Astrocyte of the spinal cord (primary cell): ENCODE data around the gene GABBR2.

ENCODE experiments used
- DNase-seq: peaks from one replicate; pipeline ENCODE4 v3.0.0; 2011; ENCODE audit warnings: low read depth, low spot score
- H3K4me3 ChIP-seq: 2 replicates; pipeline ENCODE4 v1.5.1; 2011; ENCODE audit warnings: low read depth, mild to moderate bottlenecking, low read length, moderate library complexity
- in situ Hi-C: cut with HindIII; loops from 2 replicates; pipeline ENCODE4 v1.10.0; 2017; ENCODE audit warnings: low sequenced_read_pairs
- TF ChIP-seq, protein P1 (sequence below): IDR thresholded peaks from 2 replicates; pipeline ENCODE4 v1.5.1; 2012; ENCODE audit warnings: low read depth, mild to moderate bottlenecking, low read length, inconsistent platforms

Gene GABBR2

DNA sequence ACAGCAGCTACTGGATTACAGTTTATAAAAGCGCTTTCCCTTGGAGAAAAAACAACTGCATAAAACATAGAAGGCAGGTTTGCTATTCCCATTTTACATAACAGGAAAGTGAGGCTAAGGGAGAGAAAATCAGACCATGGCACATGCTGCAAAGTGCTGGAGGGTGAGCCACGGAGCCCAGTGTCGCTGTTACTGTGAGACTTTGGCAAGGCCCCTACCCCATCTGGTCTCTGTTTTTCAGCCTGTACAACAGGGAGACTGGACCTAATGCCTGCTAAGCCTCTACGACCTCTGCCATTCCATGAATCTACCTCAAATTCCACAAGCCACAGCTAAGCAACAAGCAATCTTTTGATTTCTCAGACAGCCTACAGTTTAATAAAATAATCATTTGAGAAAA is 139.2 kb downstream of the GABBR2 start:
- TF ChIP-seq, protein P1, sequence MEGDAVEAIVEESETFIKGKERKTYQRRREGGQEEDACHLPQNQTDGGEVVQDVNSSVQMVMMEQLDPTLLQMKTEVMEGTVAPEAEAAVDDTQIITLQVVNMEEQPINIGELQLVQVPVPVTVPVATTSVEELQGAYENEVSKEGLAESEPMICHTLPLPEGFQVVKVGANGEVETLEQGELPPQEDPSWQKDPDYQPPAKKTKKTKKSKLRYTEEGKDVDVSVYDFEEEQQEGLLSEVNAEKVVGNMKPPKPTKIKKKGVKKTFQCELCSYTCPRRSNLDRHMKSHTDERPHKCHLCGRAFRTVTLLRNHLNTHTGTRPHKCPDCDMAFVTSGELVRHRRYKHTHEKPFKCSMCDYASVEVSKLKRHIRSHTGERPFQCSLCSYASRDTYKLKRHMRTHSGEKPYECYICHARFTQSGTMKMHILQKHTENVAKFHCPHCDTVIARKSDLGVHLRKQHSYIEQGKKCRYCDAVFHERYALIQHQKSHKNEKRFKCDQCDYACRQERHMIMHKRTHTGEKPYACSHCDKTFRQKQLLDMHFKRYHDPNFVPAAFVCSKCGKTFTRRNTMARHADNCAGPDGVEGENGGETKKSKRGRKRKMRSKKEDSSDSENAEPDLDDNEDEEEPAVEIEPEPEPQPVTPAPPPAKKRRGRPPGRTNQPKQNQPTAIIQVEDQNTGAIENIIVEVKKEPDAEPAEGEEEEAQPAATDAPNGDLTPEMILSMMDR = no peak
- no peak for DNase-seq
- no peak overlapping the region for H3K4me3 ChIP-seq
- in situ Hi-C loops = no loop called here

DNA sequence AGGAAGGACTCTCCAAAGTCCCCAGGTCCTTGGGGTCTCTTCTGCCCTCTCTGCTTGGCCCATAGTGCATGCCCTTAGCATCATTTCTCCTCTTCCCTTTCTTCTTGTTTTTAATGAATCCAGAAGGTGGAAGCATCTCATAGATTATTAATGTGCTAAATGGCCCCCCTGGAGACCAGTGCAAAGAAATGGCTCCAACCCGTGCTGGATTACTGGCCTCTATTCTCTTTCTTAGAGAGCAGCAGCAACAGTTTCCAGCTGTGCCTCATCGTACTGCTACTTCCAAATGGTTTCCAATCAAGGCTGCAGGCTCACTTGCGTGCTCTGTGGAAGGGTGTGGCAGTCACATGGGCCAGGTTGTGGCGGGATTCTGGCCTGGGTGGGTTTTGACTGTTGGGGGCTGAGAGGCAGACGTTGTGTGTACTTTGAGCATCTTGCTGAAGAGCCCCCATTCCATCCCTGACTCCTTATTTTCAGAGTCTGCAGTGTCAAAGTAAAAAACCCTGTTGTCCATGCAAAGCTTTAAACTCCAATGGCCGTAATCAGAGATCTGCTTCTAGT is 139.7 kb downstream of the GABBR2 start:
- TF ChIP-seq, protein P1 = no peak
- H3K4me3 ChIP-seq = no peak overlapping the region
- no peak for DNase-seq
- in situ Hi-C loops = no loop called here

DNA sequence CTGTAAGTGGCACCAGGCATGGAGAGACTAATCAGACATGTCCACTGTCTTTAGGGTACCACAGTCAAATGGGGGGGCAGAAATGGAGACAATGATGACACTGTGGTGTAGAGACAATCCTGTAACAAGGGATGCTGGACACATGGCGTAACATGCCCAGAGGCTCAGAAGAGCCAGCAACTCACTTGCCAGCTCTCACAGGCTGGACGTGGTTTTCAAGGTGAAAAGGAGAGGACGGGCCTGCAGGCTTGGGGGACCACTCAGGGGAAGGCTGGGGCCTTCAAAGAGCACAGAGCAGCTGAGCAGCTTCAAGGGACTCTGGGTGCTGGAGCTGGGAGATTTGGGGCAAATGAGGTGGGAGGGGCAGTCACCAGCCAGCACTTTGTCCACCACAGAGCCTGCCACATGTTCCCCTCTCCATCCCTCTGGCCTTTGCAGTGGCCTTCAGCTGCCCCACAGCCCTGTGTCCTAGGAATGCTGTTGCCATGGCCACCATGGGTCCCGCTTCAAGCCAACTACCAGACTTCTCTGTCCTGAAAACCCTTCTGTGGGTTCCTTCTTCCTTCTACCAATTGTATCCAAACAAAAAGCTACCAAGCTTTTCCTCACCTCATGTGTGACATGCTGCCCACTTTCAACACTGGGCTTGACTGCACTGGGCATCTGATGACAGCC is 140.4 kb downstream of the GABBR2 start:
- H3K4me3 ChIP-seq = no peak overlapping the region
- no peak for DNase-seq
- in situ Hi-C loops = no loop called here
- TF ChIP-seq, protein P1 = no peak

DNA sequence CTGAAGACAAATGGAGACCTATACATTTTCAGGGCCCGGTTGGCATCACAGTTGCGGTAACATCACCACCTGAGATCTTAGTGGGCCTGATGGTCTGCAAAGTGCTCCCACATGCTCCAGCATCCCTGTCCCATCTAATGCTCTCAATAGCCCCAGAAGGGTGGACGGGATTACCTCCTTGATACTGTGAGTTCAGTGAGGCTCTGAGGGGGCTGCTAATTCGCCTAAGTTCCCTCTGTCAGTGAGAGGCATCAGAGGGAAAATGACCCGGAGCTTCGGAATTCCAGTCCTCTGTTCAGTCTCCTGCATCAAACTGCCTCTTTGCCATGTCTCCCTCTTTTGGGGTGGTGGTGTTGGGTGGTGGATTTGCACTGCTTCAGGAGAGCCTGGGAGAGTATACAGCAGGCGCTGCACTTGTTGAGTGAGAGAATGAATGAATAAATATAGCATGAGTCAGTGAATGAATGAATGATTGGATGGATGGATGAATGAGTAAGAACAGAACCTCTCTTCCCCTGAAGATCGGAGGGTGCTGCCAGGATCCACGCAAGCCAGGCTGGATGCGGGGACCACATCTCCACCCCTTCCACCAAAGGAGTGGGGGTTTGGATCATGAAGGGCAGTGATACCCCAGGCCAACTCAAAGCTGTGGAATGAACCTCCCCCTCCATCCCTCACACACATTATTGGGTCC is 141.0 kb downstream of the GABBR2 start:
- DNase-seq = no peak
- no peak overlapping the region for H3K4me3 ChIP-seq
- in situ Hi-C loops = no loop called here
- TF ChIP-seq, protein P1 = no peak

DNA sequence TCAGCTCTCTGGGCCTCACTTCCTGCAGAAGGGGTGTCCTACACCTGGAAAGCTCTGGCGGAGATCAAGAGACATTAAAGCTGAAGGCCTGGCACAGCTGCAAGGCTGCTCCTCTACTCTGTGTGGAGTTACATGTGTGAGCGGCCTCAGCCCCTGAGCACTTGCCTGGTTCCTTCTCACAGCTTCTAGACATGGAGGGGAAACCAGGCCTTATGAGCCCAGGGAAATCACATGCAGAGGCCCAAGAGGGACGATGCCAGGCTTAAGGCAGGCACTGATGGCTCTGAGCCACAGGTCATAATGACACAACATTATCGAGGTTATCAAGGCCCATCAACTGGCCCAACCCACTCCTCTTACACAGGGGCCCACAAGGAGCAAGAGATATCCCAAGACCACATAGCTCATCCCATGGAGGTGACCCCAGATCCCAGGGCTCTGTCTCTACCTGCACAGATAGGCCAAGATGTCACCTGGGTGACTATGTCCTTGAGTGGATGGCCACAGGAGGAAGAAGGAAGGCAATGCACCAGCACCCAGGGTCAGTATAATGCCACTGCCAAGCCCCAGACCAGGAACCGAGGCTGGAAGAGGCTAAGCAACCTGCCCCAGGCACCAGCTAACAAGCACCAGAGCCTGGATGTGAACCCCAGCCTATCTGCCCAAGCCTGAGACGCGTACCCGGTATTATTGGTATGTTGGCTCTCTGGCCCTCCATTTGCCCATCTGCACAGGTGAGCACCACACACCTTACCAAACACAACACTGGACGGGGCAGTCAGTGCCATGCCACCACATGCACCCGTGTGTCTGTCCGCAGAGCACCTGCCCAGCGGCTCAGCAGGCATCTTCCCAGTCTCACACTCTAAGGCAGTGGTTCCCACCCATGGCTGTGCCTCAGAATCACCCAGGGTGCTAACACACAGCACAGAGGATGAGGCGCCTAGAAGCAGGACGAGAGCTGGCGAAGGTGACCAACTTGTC is 143.3 kb downstream of the GABBR2 start:
- TF ChIP-seq, protein P1 = no peak
- H3K4me3 ChIP-seq = no peak overlapping the region
- in situ Hi-C loops = no loop called here
- DNase-seq = no peak

DNA sequence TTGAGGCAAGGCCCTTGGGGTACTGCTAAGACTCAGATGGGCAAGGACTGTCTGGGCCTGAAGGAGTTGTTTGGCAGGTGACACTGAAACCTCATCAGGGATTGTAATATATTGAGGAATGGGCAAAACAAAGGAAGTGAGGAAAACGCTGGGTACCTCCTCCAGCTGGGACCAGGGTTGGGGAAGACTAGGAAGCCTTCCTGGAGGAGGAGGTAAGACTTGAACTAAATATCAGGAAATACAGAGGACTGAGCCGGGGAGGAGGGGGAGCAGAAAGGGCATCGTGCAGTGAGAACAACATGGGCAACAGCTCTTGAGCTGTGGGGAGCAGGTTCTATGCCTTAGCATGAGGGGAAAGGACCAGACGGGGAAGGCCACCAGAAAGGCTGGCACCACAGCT is 144.0 kb downstream of the GABBR2 start:
- DNase-seq = no peak
- TF ChIP-seq, protein P1 = no peak
- no peak overlapping the region for H3K4me3 ChIP-seq
- in situ Hi-C loops = no loop called here
